Right renal pelvis (tissue), 4 donors: ENCODE data around the gene WNT2B. TPM values are rescaled to one million over a fixed set of nuclear protein-coding genes. Genes with fewer than 3 reads are reported as not detected.

Source experiments
- DNase-seq, 4 donors: peaks; one replicate each; pipeline ENCODE4 v3.0.0-alpha.2; 2013; ENCODE audit warnings: low read depth in 4 of 4, low spot score in 3 of 4, missing footprints in 1 of 4
- polyA plus RNA-seq, 4 donors: library from polyadenylated mRNA; unstranded; fragments of 120-200 nt; gene quantifications; one replicate each; pipeline ENCODE4 v1.2.1, GENCODE V29; 2013; ENCODE audit not compliant: insufficient read length in 4 of 4

Gene WNT2B
- polyA plus RNA-seq, 4 donors, result 2.4 to 5.3 (median 3.4) TPM

DNA sequence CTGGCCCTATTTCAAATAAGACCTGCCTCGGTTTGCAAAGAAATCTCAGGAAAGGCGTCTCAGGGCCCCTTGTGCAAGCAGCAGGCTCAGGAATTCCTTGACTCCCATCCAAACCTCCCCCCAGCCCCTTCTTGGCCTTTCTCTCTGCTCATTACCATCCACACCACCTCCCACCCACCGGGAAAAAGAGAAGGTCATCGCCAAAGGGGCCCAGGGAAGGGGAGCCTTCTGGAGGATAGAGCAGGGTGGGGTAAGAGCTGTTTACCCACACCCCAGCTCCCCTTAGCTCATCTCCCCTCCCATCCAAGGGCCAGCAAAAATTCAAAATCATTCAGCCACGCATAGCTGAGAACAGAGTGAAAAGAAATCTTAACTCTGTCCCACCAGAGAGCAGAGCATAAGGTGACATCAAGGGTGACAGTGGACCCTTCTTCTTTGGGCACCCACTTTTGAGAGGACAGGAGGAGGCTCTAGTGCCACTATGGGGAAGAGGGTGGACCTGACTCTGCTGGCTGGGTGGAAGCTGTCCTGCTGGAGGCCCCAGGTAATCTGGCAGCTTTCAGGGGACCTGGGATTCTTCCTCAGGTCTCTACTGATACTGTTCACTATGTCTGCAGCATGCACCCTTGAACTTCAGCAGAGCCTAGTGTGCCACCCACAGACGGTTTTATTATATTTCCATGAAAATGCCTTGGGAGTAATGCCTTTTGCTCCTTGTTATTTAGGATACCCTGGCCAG, 3.9 kb upstream of the WNT2B start:
- DNase-seq, result no peak

DNA sequence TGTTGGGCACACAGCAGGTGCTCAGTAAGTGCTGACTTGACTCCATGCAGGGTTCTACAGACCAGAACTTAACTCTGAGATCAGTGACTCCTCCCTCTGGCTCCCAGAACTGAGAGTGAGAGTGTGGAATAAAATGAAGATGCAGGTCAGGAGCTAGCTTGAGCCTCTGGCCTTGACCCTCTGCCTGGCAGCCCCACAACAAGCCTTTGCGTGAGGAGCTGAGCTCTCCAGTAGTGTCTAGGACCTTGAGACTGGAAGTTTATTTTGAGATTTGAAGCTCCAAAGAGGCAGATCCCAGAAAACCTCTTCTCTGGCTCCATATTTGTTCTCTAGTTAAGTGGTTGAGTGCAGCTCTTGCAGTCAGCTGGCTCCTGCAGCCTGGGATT, 3.4 kb upstream of the WNT2B start:
- DNase-seq, result no peak

DNA sequence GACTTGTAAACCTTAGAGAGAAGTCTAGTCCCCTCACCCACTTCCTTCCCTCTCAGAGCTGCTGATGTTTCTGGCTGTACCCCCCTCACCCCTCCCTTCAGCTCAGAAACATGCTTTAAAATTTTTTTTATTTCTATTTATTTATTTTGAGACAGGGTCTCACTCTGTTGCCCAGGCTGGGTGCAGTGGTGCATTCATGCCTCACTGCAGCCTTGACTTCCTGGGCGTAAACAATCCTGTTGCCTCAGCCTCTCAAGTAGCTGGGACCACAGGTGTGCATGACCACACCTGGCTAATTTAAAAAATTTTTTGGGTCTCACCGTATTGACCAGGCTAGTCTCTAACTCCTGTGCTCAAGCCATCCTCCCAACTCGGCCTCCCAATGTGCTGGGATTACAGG, 2.9 kb upstream of the WNT2B start:
- DNase-seq, result no peak

DNA sequence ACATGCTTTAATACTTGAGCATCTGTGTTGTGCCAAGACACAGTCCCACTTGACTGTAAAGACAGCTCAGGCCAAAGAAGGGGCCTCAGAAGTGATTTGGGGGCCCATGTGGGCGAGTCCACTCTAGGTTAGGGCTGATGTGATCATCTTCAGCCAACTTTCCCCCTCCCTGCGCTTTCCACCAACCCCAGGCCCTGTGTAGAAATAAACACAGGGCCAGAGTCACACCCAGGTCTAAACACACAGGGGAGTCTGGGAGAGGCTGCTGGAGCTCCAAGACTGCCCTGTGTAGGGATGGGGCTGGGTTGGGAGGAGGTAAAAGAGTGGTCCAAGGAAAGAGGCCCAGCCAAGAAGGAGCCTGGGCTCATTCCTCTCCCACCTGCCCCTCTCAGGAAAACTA, 2.5 kb upstream of the WNT2B start:
- no peak for DNase-seq

DNA sequence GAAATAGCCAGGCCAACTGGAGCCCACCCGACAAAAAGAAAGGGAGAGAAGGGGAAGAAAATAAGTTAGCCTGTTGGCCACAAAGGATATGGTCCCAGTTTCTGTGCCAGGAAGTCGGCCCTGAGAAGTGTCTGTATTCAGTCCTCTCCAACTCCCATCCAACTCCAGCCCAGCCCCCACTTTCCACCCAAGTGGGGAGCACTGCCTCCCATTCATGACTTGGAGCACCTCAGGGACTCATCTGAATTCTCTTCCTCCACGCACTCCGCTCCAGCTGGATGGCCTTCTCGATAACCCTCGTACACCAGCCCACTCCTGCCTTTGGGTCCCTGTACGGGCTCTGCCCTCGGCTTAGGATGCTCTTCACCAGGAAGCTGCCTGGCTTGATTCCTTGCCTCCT, 2.0 kb upstream of the WNT2B start:
- DNase-seq, result no peak

DNA sequence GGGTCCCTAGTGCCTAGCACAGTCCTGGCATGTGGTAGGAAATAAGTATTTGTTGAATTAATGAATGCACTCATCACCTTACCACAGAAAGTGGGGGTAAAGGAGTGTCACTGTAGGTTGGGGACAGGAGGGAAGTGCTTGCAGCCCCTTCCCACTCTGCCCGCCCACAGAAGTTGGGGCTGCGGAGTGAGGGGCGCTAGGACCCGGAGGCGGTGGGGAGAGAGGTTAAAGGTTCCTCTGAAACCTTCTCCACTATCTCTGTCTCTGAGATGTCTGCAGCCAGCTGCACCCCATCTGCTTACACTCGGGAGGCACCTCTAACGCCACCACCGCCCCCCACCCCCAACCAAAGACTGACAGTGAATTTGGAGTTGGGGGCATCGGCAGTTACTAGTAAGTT, 1.4 kb upstream of the WNT2B start:
- DNase-seq, result no peak

DNA sequence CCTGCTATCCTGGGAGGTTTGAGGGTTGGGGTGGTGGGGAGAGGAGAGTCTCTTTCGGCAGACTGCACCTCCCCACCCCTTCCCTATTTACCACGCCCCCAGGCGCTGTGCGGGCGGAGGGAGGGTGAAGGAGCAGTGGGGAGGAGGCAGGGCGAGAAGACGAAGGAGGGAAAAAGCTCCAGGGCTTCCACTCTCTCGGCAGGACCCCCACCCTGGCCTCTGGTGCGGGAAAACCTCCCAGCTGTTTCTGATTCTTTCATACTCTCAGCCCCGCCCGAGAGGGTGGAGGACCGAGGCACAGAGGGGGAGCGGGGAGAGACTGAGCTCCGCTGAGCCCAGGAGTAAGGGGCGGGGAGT, 866 bp upstream of the WNT2B start:
- DNase-seq, result no peak

DNA sequence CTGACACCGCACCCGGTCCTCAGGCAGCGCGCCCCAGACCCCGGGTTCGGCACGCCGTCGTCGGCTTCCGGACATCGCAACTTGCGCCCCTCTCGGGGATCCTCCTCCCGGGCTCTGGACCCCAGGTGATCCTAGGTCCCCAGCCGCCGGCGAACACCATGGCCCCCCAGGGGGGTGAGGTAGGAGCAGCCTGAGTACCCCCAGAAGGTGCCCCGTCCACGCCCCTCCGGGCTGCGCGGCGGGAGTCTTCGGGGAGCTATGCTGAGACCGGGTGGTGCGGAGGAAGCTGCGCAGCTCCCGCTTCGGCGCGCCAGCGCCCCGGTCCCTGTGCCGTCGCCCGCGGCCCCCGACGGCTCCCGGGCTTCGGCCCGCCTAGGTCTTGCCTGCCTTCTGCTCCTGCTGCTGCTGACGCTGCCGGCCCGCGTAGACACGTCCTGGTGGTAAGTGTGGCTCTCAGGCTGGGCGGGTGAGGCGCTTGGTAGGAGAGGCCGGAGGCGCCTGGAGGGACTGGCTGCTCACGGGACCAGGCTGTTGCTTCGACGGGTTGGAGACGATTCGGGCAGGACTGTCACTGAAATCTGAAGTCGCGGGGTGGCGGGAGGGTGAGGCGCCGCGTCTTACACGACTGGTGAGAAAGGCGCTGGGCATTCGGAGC, 367 bp downstream of the WNT2B start:
- no peak for DNase-seq

DNA sequence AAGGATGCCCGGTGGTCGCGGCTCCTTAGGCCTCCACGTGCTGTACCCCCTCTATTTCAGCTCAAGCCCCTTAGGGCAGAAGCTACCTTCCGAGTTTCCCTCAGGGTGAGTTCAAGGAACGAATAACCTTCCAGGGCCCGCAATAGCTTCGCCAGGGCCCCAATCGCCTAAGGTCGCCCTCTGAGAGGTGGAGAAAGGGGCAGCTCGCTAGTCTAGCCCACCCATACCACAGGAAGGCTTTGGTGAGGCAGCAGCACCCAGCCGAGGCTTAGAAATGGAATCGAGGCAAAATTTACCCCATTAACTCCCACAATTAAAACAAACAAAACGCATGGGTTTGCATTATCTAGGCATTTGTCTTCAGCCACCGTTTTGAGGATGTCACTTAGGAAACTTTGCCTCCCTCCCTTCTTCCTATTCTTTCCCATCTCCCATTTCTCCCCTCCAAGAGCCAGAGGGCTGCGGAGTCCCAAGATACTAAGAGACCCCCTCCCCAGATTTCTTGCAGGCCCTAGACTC, 954 bp downstream of the WNT2B start:
- no peak for DNase-seq

DNA sequence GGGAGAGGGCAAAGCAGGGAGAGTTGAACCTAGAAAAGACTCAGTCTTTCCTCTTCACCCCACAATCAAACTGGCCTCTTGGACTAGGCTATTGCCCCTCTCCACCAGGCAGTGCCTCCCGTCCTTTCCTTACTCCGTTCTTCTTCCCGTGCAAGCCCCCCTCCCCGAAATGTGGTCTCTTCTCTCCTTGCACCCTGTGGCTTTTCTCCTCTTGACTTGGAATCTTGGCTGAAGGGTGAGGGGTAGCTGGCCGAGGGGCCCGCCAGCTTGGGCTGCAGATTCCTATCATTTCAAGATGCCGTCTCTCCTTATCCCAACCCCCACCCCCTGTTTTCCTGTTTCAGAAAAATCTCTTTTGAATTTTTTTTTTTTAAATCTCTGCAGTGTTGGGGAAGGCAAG, 1.6 kb downstream of the WNT2B start:
- no peak for DNase-seq

DNA sequence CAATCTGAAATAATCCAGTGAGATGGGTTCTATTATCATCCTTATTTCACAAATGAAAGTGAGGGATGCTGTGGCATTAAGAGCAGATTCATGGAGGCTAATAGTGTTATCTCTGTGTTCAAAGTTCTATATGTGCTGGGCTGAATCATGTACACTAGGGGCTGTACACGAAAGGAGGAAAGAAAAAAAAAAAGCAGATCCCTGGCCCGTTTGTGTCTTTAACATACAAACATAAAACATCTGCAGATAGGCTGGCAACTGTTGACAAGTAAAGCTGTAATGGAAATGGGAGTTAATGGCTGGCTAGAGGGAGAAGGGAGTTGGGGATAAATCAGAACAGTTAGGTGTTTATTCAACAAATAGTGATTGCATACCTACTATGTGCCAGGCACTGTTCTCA, 3.1 kb downstream of the WNT2B start:
- no peak for DNase-seq

DNA sequence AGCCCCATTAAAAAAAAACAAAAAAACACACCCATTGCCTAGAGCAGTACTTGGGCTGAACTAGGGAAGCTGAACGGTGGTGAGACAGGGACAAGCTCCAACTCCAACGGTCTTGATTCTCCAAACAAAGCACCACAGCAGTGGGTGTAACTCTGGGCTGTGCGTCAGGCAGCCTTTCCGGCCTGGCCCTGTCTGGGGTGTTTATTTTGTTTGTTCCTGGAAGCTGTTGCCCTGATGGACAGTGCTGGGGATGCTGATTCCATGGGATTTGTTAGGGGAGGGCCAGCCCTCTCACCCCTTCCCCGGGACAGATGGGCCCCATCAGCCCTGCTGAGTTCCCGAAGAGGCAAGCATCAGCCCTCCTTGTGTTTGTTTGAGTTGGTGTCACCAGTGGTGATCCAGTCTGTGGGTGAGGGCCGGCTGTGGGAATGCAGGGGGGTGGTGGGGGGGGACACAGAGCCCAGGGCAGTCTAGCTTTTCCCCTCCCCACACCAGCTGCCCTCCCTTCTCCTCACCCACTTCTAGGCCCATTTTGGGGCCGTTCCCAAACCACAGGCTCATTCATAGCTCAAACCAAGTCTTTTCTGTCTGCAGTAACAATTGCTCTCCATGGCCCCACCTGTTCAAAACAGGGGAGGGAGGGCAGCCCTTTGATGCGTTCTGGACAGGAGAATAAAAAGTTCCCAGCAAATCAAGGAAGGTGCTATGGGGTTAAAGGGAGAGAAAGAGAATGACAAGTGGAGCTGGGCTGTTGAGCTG, 4.5 kb downstream of the WNT2B start:
- DNase-seq, result no peak

DNA sequence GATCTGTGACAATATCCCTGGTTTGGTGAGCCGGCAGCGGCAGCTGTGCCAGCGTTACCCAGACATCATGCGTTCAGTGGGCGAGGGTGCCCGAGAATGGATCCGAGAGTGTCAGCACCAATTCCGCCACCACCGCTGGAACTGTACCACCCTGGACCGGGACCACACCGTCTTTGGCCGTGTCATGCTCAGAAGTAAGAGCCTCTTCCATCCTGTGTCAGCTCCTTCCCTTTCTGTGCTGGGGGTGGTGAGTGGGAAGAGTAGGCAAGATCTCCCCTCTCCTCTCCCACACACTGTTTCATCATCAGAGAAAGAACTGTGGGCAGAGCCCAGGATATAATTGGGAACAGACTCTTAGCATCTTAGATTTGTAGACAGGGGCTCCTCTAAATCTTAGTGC, 6.1 kb downstream of the WNT2B start:
- no peak for DNase-seq

DNA sequence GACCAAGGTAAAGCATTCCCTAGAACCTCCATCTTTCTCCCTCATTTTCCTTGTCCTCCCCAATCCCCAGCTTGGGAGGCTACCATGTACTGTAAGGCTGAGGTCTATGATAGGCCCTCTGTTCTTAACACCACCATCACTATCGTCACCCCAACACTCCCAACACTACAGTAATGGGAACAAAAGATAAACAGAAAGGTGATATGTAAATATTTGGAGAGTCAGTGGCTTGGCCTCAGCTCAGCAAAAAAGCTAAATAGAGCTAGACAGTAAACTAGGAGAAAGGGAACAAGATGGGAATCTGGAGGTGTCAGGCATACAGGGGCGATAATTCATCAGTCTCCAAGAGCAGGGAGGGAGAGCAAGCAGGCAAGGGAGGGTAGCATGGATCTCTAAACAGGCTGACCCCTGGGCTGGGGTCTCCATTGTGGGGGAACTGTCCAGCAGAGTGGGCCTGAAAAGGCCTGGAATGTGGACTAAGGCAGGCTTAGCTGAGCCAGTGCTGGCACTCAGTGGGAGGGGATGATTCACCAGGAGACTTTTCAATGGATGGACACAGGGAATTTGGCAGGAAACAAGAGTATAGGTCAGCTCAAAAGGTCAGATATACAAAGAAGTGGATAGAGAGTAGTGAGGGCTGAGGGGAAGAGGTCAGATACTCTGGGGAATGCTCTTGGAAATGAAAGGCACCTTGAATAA, 6.7 kb downstream of the WNT2B start:
- DNase-seq, result no peak

DNA sequence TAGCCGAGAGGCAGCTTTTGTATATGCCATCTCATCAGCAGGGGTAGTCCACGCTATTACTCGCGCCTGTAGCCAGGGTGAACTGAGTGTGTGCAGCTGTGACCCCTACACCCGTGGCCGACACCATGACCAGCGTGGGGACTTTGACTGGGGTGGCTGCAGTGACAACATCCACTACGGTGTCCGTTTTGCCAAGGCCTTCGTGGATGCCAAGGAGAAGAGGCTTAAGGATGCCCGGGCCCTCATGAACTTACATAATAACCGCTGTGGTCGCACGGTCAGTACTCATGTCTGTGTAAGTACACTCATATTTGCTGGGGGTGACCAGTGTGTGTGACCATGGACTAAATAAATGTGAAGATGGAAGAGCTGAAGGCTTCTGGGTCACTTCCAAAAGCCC, 7.4 kb downstream of the WNT2B start:
- DNase-seq, result no peak

DNA sequence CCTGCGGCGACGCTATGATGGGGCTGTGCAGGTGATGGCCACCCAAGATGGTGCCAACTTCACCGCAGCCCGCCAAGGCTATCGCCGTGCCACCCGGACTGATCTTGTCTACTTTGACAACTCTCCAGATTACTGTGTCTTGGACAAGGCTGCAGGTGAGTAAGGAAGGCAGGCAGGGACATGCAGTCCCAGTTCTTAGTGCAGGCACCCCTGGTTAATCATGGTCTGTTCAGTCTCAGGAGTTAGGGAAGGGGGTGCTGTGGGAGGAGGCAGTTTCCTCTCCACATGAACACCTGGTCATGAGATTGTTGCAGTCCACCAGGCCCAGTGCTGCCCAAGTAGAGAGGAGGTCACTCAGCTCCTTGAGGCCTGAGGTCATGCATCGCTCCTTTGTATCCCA, 8.5 kb downstream of the WNT2B start:
- no peak for DNase-seq

DNA sequence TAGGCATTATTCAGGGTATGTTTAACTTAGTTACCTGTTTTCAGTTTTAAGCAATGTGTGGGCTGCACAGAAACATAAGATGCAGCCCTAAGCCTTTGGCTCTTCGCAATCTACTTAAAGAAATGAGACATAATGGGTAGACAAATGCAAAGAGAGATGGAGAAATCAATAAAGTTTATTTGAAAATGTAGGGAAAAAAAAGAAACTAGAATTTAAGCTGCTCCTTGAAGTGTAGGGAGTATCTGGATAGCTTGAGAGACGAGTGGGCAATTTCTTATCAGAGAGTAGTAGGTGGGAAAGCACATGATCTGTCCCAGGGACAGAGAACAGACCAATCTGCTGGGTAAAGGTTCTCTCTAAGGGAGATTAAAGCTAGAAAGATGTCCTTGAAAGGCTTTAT, 8.9 kb downstream of the WNT2B start:
- DNase-seq, result no peak

DNA sequence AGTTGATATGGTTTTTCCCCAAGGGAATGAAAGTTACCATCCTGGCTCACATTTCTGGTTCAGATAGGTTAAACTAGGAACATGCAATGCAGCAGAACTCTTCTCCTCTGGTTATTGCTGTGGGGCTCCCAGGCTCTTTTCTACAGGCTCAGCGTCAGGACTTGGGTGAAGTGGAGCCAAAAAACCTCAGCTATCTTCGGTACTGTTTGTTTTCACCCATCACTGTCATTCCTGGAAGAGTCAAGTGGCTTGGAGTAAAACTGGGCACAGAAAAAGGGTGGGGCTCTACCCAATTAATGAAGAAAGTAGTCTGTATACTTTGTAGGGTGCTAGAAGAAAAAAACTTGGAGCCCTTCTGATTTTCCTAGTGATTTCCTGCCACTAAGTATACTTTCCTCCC, 9.4 kb downstream of the WNT2B start:
- DNase-seq, result no peak

DNA sequence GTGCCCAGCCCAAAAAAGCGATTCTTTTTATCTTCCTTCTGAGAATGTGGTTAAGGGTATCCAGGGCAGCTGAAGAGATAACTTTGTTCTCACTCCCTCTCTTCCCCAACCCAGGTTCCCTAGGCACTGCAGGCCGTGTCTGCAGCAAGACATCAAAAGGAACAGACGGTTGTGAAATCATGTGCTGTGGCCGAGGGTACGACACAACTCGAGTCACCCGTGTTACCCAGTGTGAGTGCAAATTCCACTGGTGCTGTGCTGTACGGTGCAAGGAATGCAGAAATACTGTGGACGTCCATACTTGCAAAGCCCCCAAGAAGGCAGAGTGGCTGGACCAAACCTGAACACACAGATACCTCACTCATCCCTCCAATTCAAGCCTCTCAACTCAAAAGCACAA, 11.4 kb downstream of the WNT2B start:
- no peak for DNase-seq

DNA sequence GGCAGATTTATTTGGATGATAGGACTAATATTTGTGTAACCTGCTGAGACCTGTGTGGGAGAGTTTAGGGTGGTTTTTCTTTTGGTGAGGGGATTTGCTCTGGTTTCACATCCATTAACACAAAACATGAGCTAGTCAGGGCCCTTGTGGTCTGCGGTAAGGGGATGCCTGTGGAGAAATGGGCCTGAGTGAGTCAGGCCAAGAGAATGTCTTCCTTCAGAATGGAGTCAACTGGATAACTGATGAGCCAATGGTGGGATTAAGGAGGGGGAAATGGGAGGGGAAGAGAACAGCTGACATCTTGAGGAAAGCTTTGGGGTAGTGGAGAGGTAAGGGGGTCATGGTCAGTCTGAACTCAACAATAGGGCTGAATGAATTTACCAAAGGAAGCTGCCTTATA, 13.9 kb downstream of the WNT2B start:
- DNase-seq, result no peak

DNA sequence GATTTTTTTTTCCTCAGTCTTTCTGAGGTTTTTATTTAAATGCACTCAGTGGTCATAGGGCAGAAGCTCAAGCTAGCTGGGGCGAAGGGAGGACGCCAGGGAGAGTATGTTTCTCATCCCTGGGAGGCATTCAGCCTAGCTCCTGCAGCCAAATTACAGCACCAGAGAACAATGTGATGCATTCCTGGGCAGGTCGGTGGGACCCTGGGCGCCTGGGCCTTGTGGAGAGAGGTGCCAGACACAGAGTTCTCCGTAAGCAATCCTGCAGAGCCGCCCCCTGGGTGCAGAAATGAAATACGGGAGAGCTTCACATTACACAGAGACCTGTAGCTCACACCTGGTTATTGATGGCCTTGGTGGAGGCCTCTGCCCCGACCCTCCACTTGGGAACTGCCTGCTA, 15.5 kb downstream of the WNT2B start:
- DNase-seq, result no peak
